PFSK-1 (cell line): ENCODE measurements around the gene ATG3.

Experiments
- FOXP2 ChIP-seq: optimal IDR thresholded peaks from 2 replicates; pipeline ENCODE3; 2011; ENCODE audit warnings: borderline replicate concordance, control low read depth, inconsistent platforms; ENCODE audit not compliant: insufficient read depth; ENCODE audit errors: extremely low read length, extremely low read depth
- POLR2AphosphoS5 ChIP-seq: IDR thresholded peaks from 2 replicates; pipeline ENCODE4 v1.6.1; 2012; ENCODE audit warnings: low read depth, mild to moderate bottlenecking, control low read depth, low read length, moderate library complexity
- REST ChIP-seq, 2 experiments: IDR thresholded peaks; 2 replicates each; pipeline versions ENCODE4 v1.6.1 to v1.8.0; 2011 to 2012; ENCODE audit warnings: low read depth in 2 of 2, low read length in 2 of 2, control low read depth in 1 of 2, inconsistent platforms in 1 of 2, mild to moderate bottlenecking in 1 of 2, moderate library complexity in 1 of 2; ENCODE audit not compliant: insufficient read depth in 1 of 2
- SIN3A ChIP-seq: IDR thresholded peaks from 2 replicates; pipeline ENCODE4 v1.6.1; 2012; ENCODE audit warnings: mild to moderate bottlenecking, low read length, moderate library complexity, borderline replicate concordance; ENCODE audit not compliant: insufficient read depth
- TAF1 ChIP-seq: IDR thresholded peaks from 2 replicates; pipeline ENCODE4 v1.6.1; 2012; ENCODE audit warnings: low read length, control low read depth, borderline replicate concordance; ENCODE audit not compliant: insufficient read depth

The ATG3 gene

GRCh38 chr3:112539825-112540650 is 21.7 kb downstream of the ATG3 start:
- TF ChIP-seq SIN3A (no peak), TAF1 (no peak), REST (IDR thresholded peaks at IDR 0.05; ENCODE audit: insufficient read depth in 1 of 2, low read depth in 2 of 2, low read length in 2 of 2) (no peak), POLR2AphosphoS5 (no peak), FOXP2 (no peak)

GRCh38 chr3:112531358-112531781 is 30.4 kb downstream of the ATG3 start:
- no peak for TF ChIP-seq POLR2AphosphoS5
- TF ChIP-seq REST (IDR thresholded peaks at IDR 0.05; ENCODE audit: insufficient read depth in 1 of 2, low read depth in 2 of 2, low read length in 2 of 2): no peak
- TF ChIP-seq TAF1: no peak
- TF ChIP-seq FOXP2: no peak
- TF ChIP-seq SIN3A: no peak

GRCh38 chr3:112530573-112530972 is 31.2 kb downstream of the ATG3 start:
- no peak for TF ChIP-seq TAF1
- TF ChIP-seq SIN3A: no peak
- TF ChIP-seq REST (IDR thresholded peaks at IDR 0.05; ENCODE audit: insufficient read depth in 1 of 2, low read depth in 2 of 2, low read length in 2 of 2): no peak

- no peak for TF ChIP-seq REST (IDR thresholded peaks at IDR 0.05; ENCODE audit: insufficient read depth in 1 of 2, low read depth in 2 of 2, low read length in 2 of 2)
- TF ChIP-seq POLR2AphosphoS5: no peak
- TF ChIP-seq TAF1: no peak
- TF ChIP-seq SIN3A: no peak
- TF ChIP-seq FOXP2: no peak
These were observed 42.2 kb downstream of the ATG3 start for GRCh38 chr3:112519424-112520001.
